K562 (cell line): ENCODE results near the gene USP49. TPM values are rescaled to one million over a fixed set of nuclear protein-coding genes. Genes with fewer than 3 reads are reported as not detected.

Experiments
- BCOR ChIP-seq: fragments of 450-650 bp; IDR thresholded peaks from 2 replicates; pipeline ENCODE4 v1.6.1; 2016
- BHLHE40 ChIP-seq: IDR thresholded peaks from 2 replicates; pipeline ENCODE4 v1.6.1; 2011; ENCODE audit warnings: low read length, improper control_type of control experiment
- CBFA2T2 ChIP-seq: fragments of 450-650 bp; conservative IDR thresholded peaks from 2 replicates; pipeline ENCODE4 v1.6.1; 2017; ENCODE audit warnings: mild to moderate bottlenecking
- CEBPB ChIP-seq: fragments of 450-650 bp; IDR thresholded peaks from 2 replicates; pipeline ENCODE4 v1.6.1; 2016; ENCODE audit warnings: missing genetic modification characterization, missing compliant biosample characterization
- CHD1 ChIP-seq: fragments of 200-600 bp; sonication (generic); IDR thresholded peaks from one replicate; pipeline ENCODE4 v1.6.1; 2012; ENCODE audit warnings: mild to moderate bottlenecking, moderate library complexity, low read length, inconsistent platforms
- ID3 ChIP-seq, 2 experiments: fragments of 250-450 bp in 1 of 2; fragments of 450-650 bp in 1 of 2; sonication (Bioruptor Pico) in 1 of 2; IDR thresholded peaks; 2 replicates each; pipeline versions ENCODE4 v1.6.1 to v1.8.0; 2016 to 2021; ENCODE audit warnings: mild to moderate bottlenecking in 2 of 2, moderate library complexity in 2 of 2, missing compliant biosample characterization in 1 of 2, missing genetic modification characterization in 1 of 2
- MAZ ChIP-seq, 2 experiments: fragments of 450-650 bp in 1 of 2; sonication (generic) in 1 of 2; formaldehyde crosslinking; IDR thresholded peaks in 1 of 2; conservative IDR thresholded peaks in 1 of 2; 2 replicates each; pipeline versions ENCODE4 v1.4.0 to v1.5.0; 2020; ENCODE audit warnings: mild to moderate bottlenecking in 1 of 2, missing genetic modification reagents in 1 of 2
- MTF1 ChIP-seq: fragments of 250-450 bp; sonication (Bioruptor Pico); IDR thresholded peaks from 2 replicates; pipeline ENCODE4 v1.9.0; 2021; ENCODE audit warnings: moderate library complexity, mild to moderate bottlenecking, inconsistent platforms, borderline replicate concordance
- NFATC3 ChIP-seq: fragments of 450-650 bp; IDR thresholded peaks from 2 replicates; pipeline ENCODE4 v1.6.1; 2017; ENCODE audit warnings: mild to moderate bottlenecking
- POLR3A ChIP-seq: IDR thresholded peaks from 2 replicates; pipeline ENCODE4 v1.6.1; 2011; ENCODE audit warnings: borderline replicate concordance, mild to moderate bottlenecking, moderate library complexity; ENCODE audit not compliant: insufficient read length, insufficient read depth; ENCODE audit errors: extremely low read depth
- SPI1 ChIP-seq: IDR thresholded peaks from 2 replicates; pipeline ENCODE4 v1.6.1; 2011; ENCODE audit warnings: low read depth, low read length, control low read depth, borderline replicate concordance
- TFE3 ChIP-seq: fragments of 450-650 bp; formaldehyde crosslinking; IDR thresholded peaks from 2 replicates; pipeline ENCODE4 v1.4.0; 2020; ENCODE audit warnings: mild to moderate bottlenecking, mixed read lengths
- VEZF1 ChIP-seq: fragments of 200-800 bp; sonication (Bioruptor generic); IDR thresholded peaks from 2 replicates; pipeline ENCODE4 v1.6.1; 2017; ENCODE audit warnings: missing genetic modification characterization, missing compliant biosample characterization
- ZBTB5 ChIP-seq: fragments of 450-650 bp; IDR thresholded peaks from 2 replicates; pipeline ENCODE4 v1.6.1; 2017; ENCODE audit warnings: antibody characterized with exemption
- ZNF143 ChIP-seq: sonication (generic); formaldehyde crosslinking; IDR thresholded peaks from 2 replicates; pipeline ENCODE4 v1.9.0; 2022; ENCODE audit warnings: mild to moderate bottlenecking, missing genetic modification reagents
- ZNF175 ChIP-seq: fragments of 200-800 bp; sonication (Bioruptor generic); IDR thresholded peaks from 2 replicates; pipeline ENCODE4 v1.6.1; 2016; ENCODE audit warnings: low read depth, mild to moderate bottlenecking, missing genetic modification characterization, missing compliant biosample characterization
- ZNF197 ChIP-seq: fragments of 200-800 bp; sonication (Bioruptor generic); IDR thresholded peaks from 2 replicates; pipeline ENCODE4 v1.6.1; 2016; ENCODE audit warnings: low read depth, missing genetic modification characterization, missing compliant biosample characterization
- ZNF445 ChIP-seq: fragments of 250-450 bp; sonication (Bioruptor Pico); IDR thresholded peaks from 2 replicates; pipeline ENCODE4 v1.4.0; 2020; ENCODE audit warnings: low read depth, mild to moderate bottlenecking, moderate library complexity
- polyA plus RNA-seq, 8 experiments: library from polyadenylated mRNA; depleted of rRNA in 4 of 8; stranded (reverse) in 5 of 8; unstranded in 3 of 8; fragments of >200 nt; fragmentation: Nextera tagmentation in 2 of 8; fragmentation: Illumina TruSeq in 1 of 8; extraction: Ambion mirVana in 2 of 8; extraction: Trizol in 1 of 8; gene quantifications; 2 replicates each; pipeline versions ENCODE4 v1.2.1 to v1.2.3, GENCODE V29; 2011 to 2014; ENCODE audit warnings: inconsistent platforms in 1 of 8, missing spikeins in 1 of 8
- total RNA-seq, 7 experiments: library from RNA; depleted of rRNA in 6 of 7; stranded (reverse); fragments of >200 nt in 6 of 7; fragmentation: Illumina TruSeq in 2 of 7; extraction: Trizol in 2 of 7; gene quantifications; 2 replicates each; pipeline versions ENCODE4 v1.2.1 to v1.2.3, GENCODE V29; 2011 to 2021; ENCODE audit warnings: low replicate concordance in 1 of 7
- TF ChIP-seq, protein P1 (sequence below), 2 experiments: fragments of 450-650 bp; conservative IDR thresholded peaks; 2 replicates each; pipeline ENCODE4 v1.6.1; 2017; ENCODE audit warnings: mild to moderate bottlenecking in 2 of 2, moderate library complexity in 2 of 2

Gene USP49
- total and polyA plus RNA-seq, 9 of the 15 experiments (the other 6 are each of a cell fraction or from before 2014, with no cell fraction given), result 1.0 to 9.9 (median 6.5) TPM

DNA sequence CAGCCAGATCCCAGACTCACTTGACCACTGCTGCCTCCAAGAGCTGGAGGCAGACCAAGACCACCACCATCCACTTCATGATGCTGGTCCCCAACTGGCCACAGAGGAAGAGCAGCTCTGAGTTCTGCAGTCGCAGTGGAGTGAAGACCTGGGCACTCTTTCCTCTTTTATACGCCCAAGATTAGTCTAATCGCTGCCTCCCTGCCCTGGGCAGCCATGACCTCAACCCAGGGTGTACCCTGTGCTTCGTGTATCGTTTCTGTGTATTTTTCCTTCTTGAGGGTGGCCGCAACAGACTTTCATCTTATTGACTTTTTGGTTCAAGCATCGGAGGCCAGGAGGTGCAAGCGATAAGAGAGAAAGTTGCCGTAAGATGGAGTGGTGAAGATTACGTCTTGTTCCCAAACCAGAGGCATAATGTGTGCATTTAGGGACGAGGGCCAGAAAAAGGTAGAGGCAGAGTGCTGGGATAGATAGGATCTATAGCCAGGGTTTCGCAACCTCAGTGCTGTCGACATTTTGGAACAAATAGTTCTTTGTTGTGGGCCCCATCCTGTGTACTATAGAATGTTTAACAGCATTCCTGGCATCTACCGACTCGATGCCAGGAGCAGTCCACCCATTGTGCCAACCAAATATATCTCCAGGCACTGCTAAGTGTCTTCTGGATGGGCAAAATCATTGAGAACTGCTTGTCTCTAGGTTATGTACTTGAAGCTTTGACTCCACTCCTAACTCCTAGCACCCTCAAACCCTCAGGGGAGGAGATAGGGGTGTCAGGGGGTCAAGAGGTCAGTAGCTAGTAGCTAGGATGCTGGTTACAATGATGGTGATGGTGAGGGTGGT, 147.7 kb downstream of the USP49 start, which contains the start of gene PGC (continued):
- TF ChIP-seq VEZF1, result no peak
- TF ChIP-seq ID3 (CRISPR knock-in tag; IDR thresholded peaks at IDR 0.05), result no peak
- TF ChIP-seq ID3 (tag; IDR thresholded peaks at IDR 0.05), result 0 out of 2 replicates have a peak, but pooled peaks have one; percentile 30
- TF ChIP-seq, protein P1, sequence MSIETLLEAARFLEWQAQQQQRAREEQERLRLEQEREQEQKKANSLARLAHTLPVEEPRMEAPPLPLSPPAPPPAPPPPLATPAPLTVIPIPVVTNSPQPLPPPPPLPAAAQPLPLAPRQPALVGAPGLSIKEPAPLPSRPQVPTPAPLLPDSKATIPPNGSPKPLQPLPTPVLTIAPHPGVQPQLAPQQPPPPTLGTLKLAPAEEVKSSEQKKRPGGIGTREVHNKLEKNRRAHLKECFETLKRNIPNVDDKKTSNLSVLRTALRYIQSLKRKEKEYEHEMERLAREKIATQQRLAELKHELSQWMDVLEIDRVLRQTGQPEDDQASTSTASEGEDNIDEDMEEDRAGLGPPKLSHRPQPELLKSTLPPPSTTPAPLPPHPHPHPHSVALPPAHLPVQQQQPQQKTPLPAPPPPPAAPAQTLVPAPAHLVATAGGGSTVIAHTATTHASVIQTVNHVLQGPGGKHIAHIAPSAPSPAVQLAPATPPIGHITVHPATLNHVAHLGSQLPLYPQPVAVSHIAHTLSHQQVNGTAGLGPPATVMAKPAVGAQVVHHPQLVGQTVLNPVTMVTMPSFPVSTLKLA (conservative IDR thresholded peaks at IDR 0.05), result no peak
- TF ChIP-seq ZNF143 (CRISPR knock-in tag), result 0 out of 2 replicates have a peak, but pooled peaks have one; percentile 30
- no peak for TF ChIP-seq SPI1
- TF ChIP-seq NFATC3, result no peak
- TF ChIP-seq ZNF197 (CRISPR knock-in tag), result 0 out of 2 replicates have a peak, but pooled peaks have one; percentile 34
- TF ChIP-seq BHLHE40, result no peak
- TF ChIP-seq POLR3A, result no peak
- peak; percentile 54 for TF ChIP-seq CBFA2T2
- TF ChIP-seq CEBPB (tag), result peak; percentile 99
- no peak for TF ChIP-seq BCOR
- no peak for TF ChIP-seq ZNF175 (CRISPR knock-in tag)
- TF ChIP-seq MAZ (CRISPR knock-in tag; conservative IDR thresholded peaks at IDR 0.05 in 1 of 2, IDR thresholded peaks at IDR 0.05 in 1 of 2), result 0 out of 4 replicates have a peak, but pooled peaks of 1 of the 2 experiments have one; percentile 32
- no peak for TF ChIP-seq TFE3 (CRISPR knock-in tag)
- no peak for TF ChIP-seq ZBTB5
- TF ChIP-seq MTF1 (CRISPR knock-in tag), result no peak
- no peak for TF ChIP-seq CHD1
- no peak for TF ChIP-seq ZNF445 (CRISPR knock-in tag)
